ENCODE measurements around the gene TANC2. TPM values are rescaled to one million over a fixed set of nuclear protein-coding genes. Genes with fewer than 3 reads are reported as not detected.

TANC2 gene
- total and polyA plus RNA-seq, 9 of the 15 experiments (the other 6 are each of a cell fraction or from before 2014, with no cell fraction given) = 0.46 to 7.8 (median 4.5) TPM

GRCh38 chr17:62950067-62950466, 16.0 kb upstream of the TANC2 start:
- FAIRE-seq (no peak), DNase-seq (ENCODE audit: extremely low read depth in 1 of 4, low spot score in 3 of 4) (no peak), ATAC-seq (no peak)
- 0% methylated on average over 1 of the region's 1 CpG for WGBS (ENCODE audit: insufficient coverage, low coverage, missing lambda C conversion rate)
- no peak overlapping the region for H3K4me3 ChIP-seq
- ChIA-PET POLR2A (interaction anchor here (1.0 kb wide), 1 partner anchor 9 kb away, joined by 3 read pairs; no protein-coding TSS in a partner anchor), CTCF (ENCODE audit: low intra/inter-chr PET ratio) (no interaction called here)
- in situ Hi-C loops (cut with MboI) = loop anchor here (25.0 kb wide), 1 partner anchor 238 kb away; no protein-coding TSS in a partner anchor
- no peaks in the 10 kb centered on the region for H3K36me3 ChIP-seq (ENCODE audit: control insufficient read depth, insufficient read depth, low read length)
- H3K9me1 ChIP-seq (ENCODE audit: control insufficient read depth, insufficient read depth, low read length) = no peaks in the 10 kb centered on the region
- no peak for TF ChIP-seq BRF2 (IDR thresholded peaks at IDR 0.05; ENCODE audit: borderline replicate concordance, insufficient read depth, insufficient read length)
- TF ChIP-seq, protein P1, sequence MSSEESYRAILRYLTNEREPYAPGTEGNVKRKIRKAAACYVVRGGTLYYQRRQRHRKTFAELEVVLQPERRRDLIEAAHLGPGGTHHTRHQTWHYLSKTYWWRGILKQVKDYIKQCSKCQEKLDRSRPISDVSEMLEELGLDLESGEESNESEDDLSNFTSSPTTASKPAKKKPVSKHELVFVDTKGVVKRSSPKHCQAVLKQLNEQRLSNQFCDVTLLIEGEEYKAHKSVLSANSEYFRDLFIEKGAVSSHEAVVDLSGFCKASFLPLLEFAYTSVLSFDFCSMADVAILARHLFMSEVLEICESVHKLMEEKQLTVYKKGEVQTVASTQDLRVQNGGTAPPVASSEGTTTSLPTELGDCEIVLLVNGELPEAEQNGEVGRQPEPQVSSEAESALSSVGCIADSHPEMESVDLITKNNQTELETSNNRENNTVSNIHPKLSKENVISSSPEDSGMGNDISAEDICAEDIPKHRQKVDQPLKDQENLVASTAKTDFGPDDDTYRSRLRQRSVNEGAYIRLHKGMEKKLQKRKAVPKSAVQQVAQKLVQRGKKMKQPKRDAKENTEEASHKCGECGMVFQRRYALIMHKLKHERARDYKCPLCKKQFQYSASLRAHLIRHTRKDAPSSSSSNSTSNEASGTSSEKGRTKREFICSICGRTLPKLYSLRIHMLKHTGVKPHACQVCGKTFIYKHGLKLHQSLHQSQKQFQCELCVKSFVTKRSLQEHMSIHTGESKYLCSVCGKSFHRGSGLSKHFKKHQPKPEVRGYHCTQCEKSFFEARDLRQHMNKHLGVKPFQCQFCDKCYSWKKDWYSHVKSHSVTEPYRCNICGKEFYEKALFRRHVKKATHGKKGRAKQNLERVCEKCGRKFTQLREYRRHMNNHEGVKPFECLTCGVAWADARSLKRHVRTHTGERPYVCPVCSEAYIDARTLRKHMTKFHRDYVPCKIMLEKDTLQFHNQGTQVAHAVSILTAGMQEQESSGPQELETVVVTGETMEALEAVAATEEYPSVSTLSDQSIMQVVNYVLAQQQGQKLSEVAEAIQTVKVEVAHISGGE (CRISPR knock-in tag; IDR thresholded peaks at IDR 0.05) = peak in 1 of 3 experiments; percentile 31; a peak in 1 of 6 replicates
- H3K4me1 ChIP-seq (replicated peaks in 1 of 2; ENCODE audit: control insufficient read depth in 2 of 2, insufficient read depth in 2 of 2, low read length in 2 of 2) = no peaks in the 10 kb centered on the region
- peaks cover 2 to 8% of the 10 kb centered on the region in 2 experiments; a peak in 2 of 5 replicates for H3K27me3 ChIP-seq (ENCODE audit: control insufficient read depth in 2 of 2, insufficient read depth in 2 of 2, low read length in 2 of 2)
- no peak overlapping the region for H2AFZ ChIP-seq (ENCODE audit: low read depth, low read length)
- no peak overlapping the region for H3K27ac ChIP-seq (ENCODE audit: extremely low read depth, low read depth, low read length)
- H3K79me2 ChIP-seq (ENCODE audit: control insufficient read depth, insufficient read depth, low read length) = no peaks in the 10 kb centered on the region
- no peak overlapping the region for H3K9ac ChIP-seq (ENCODE audit: insufficient read depth in 1 of 2, low read depth in 2 of 2, low read length in 2 of 2)
- intact Hi-C loops (cut with micrococcal nuclease) = no loop called here
- H3K4me2 ChIP-seq (ENCODE audit: insufficient read depth, low read length) = no peak overlapping the region
- no peaks in the 10 kb centered on the region for H4K20me1 ChIP-seq (replicated peaks; ENCODE audit: control insufficient read depth, insufficient read depth, low read length)
- no peaks in the 10 kb centered on the region for H3K9me3 ChIP-seq (replicated peaks; ENCODE audit: control insufficient read depth, insufficient read depth, low read depth, low read length)
- BruUV-seq (replicated peaks) = no TSS peak
